ENCODE data around the gene MRPL55.
"Not testable (repeated sequence)": the region's sequence is repeated elsewhere in the genome, so short reads cannot be mapped to it uniquely, and the experiment has no call there.

The MRPL55 gene

GRCh38 chr1:228120351-228120750, 11.3 kb upstream of the MRPL55 start:
- DNase-seq, result no peak
- Mint-ChIP-seq H3K27me3 (ENCODE audit: low read depth, poor library complexity) (peaks cover 60% of the 10 kb centered on the region), H3K27ac (no peak overlapping the region), H3K4me3 (no peak overlapping the region), H3K36me3 (ENCODE audit: low read depth) (peaks cover 9% of the 10 kb centered on the region), H3K4me1 (no peaks in the 10 kb centered on the region), H3K9me3 (peaks cover 55% of the 10 kb centered on the region)
- no peak for TF ChIP-seq CTCF (IDR thresholded peaks at IDR 0.05)

- Mint-ChIP-seq H3K27ac (no peak overlapping the region), H3K27me3 (ENCODE audit: low read depth, poor library complexity) (peaks cover 48% of the 10 kb centered on the region), H3K9me3 (peaks cover 61% of the 10 kb centered on the region), H3K4me3 (no peak overlapping the region), H3K36me3 (ENCODE audit: low read depth) (peaks cover 9% of the 10 kb centered on the region), H3K4me1 (no peaks in the 10 kb centered on the region)
- TF ChIP-seq CTCF (IDR thresholded peaks at IDR 0.05), result no peak
- no peak for DNase-seq
Observed at GRCh38 chr1:228118040-228118439, 8.9 kb upstream of the MRPL55 start.

GRCh38 chr1:228117335-228117734, 8.2 kb upstream of the MRPL55 start:
- peaks cover 9% of the 10 kb centered on the region for H3K36me3 Mint-ChIP-seq (ENCODE audit: low read depth)
- H3K27me3 Mint-ChIP-seq (ENCODE audit: low read depth, poor library complexity), result peaks cover 48% of the 10 kb centered on the region
- no peak overlapping the region for H3K27ac Mint-ChIP-seq
- H3K4me1 Mint-ChIP-seq, result no peaks in the 10 kb centered on the region
- no peak overlapping the region for H3K4me3 Mint-ChIP-seq
- H3K9me3 Mint-ChIP-seq, result peaks cover 61% of the 10 kb centered on the region
- no peak for TF ChIP-seq CTCF (IDR thresholded peaks at IDR 0.05)
- no peak for DNase-seq

GRCh38 chr1:228114827-228115226, 5.7 kb upstream of the MRPL55 start:
- DNase-seq, result no peak
- Mint-ChIP-seq H3K4me3 (no peak overlapping the region), H3K27ac (no peak overlapping the region), H3K9me3 (peaks cover 46% of the 10 kb centered on the region), H3K27me3 (ENCODE audit: low read depth, poor library complexity) (peaks cover 37% of the 10 kb centered on the region), H3K36me3 (ENCODE audit: low read depth) (peaks cover 9% of the 10 kb centered on the region), H3K4me1 (peaks cover 5% of the 10 kb centered on the region)
- TF ChIP-seq CTCF (IDR thresholded peaks at IDR 0.05), result no peak

GRCh38 chr1:228112617-228113016, 3.5 kb upstream of the MRPL55 start:
- peaks cover 23% of the 10 kb centered on the region for H3K4me1 Mint-ChIP-seq
- H3K36me3 Mint-ChIP-seq (ENCODE audit: low read depth), result peaks cover 3% of the 10 kb centered on the region
- TF ChIP-seq CTCF (IDR thresholded peaks at IDR 0.05), result no peak

GRCh38 chr1:228112167-228112566, 3.1 kb upstream of the MRPL55 start:
- Mint-ChIP-seq H3K4me3 (no peak overlapping the region), H3K4me1 (peaks cover 23% of the 10 kb centered on the region), H3K27me3 (ENCODE audit: low read depth, poor library complexity) (peaks cover 34% of the 10 kb centered on the region), H3K27ac (no peak overlapping the region), H3K36me3 (ENCODE audit: low read depth) (no peaks in the 10 kb centered on the region), H3K9me3 (peaks cover 21% of the 10 kb centered on the region)
- TF ChIP-seq CTCF (IDR thresholded peaks at IDR 0.05), result no peak
- DNase-seq, result no peak

More at GRCh38 chr1:228112617-228113016, 3.5 kb upstream of the MRPL55 start:
- H3K4me3 Mint-ChIP-seq, result no peak overlapping the region
- no peak overlapping the region for H3K27ac Mint-ChIP-seq
- H3K27me3 Mint-ChIP-seq (ENCODE audit: low read depth, poor library complexity), result peaks cover 34% of the 10 kb centered on the region
- DNase-seq, result no peak
- peaks cover 25% of the 10 kb centered on the region for H3K9me3 Mint-ChIP-seq

- H3K4me3 Mint-ChIP-seq; DNase-seq; H3K27ac Mint-ChIP-seq; H3K36me3 Mint-ChIP-seq (ENCODE audit: low read depth): not testable (repeated sequence)
- H3K27me3 Mint-ChIP-seq (ENCODE audit: low read depth, poor library complexity), result peaks cover 27% of the 10 kb centered on the region
- H3K9me3 Mint-ChIP-seq, result peaks cover 13% of the 10 kb centered on the region
- H3K4me1 Mint-ChIP-seq, result peaks cover 23% of the 10 kb centered on the region
Observed at GRCh38 chr1:228111315-228111714, 2.2 kb upstream of the MRPL55 start.

All from nephron progenitor cell (in vitro differentiated cells).